ENCODE data around the gene CHGA.

CHGA gene

GRCh38 chr14:92930737-92931602, 8.0 kb downstream of the CHGA start:
- no peak for DNase-seq

GRCh38 chr14:92931681-92932447, 8.9 kb downstream of the CHGA start:
- DNase-seq: no peak

- no peak for DNase-seq
These were observed 9.8 kb downstream of the CHGA start for GRCh38 chr14:92932448-92933395.

DNA sequence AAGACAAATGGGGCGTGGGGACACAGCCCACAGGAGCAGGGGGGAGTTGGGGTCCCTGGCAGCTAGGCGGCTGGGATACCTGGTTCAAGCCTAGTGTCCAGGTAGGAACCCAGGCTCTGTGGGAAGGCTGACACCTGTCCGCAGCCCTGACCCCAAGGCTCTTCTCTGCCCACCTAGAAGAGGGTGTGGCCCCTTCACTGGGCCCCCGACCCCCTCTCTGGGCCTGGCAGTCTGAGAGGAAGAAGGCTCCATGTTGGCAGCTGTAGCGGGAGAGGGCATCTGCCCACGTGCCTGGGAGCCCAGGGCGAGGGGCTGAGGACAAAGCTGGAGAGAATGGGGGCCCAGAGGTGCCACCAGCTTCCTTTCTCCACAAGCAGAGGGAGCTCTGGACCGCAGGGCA, 10.5 kb downstream of the CHGA start:
- DNase-seq: no peak

DNA sequence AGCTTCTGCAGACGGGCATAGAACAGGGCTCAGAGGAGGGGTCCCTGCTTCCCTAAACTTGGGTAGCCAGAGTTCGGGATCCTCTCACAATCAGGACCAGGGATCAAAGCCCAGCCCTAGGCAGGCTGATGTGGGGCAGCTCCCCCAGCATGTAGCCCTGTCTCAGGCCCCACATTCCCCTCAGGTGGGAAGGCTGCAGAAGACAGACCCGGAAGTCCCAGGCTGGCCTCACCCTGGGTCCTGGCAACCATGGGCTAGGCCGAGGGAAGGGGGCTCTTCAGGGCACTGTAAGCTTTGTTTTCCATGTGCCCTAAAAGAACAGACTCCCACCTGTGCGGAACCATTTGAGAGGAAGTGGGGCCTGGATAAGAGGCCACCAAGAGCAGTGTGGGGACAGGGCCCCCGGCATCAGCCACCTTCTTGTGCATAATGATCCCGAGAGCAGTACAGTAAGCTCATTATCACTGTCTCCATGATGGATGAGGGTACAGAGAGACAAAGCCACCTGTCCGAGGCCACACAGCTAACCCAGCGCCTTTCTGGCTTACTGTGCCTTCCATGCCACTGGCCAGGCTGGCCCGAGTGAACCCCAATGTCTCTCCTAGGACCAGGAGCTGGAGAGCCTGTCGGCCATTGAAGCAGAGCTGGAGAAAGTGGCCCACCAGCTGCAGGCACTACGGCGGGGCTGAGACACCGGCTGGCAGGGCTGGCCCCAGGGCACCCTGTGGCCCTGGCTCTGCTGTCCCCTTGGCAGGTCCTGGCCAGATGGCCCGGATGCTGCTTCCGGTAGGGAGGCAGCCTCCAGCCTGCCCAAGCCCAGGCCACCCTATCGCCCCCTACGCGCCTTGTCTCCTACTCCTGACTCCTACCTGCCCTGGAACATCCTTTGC, 11.5 kb downstream of the CHGA start:
- DNase-seq: no peak

- no peak for DNase-seq
These were observed 12.5 kb downstream of the CHGA start for GRCh38 chr14:92935446-92935845.

DNA sequence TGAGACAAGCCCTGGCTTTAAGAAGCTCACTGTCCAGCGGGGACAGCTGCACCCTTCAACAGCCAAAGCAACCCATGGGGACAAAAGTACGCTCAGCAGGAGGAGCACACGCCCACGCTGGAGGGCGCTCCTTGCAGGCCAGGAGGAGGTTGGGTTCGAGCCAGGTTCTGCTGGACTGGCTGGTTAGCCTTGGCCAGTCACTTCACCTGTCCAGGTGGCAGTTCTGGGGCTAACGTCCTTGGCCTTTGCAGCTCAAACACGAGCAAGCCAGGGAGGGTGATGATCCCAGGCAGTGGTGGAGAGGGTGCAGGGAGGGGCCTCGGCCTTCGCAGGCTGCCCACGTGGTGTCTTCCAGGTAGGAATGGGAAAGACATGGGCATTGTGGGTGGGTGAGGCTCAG, 13.1 kb downstream of the CHGA start:
- DNase-seq: no peak

DNA sequence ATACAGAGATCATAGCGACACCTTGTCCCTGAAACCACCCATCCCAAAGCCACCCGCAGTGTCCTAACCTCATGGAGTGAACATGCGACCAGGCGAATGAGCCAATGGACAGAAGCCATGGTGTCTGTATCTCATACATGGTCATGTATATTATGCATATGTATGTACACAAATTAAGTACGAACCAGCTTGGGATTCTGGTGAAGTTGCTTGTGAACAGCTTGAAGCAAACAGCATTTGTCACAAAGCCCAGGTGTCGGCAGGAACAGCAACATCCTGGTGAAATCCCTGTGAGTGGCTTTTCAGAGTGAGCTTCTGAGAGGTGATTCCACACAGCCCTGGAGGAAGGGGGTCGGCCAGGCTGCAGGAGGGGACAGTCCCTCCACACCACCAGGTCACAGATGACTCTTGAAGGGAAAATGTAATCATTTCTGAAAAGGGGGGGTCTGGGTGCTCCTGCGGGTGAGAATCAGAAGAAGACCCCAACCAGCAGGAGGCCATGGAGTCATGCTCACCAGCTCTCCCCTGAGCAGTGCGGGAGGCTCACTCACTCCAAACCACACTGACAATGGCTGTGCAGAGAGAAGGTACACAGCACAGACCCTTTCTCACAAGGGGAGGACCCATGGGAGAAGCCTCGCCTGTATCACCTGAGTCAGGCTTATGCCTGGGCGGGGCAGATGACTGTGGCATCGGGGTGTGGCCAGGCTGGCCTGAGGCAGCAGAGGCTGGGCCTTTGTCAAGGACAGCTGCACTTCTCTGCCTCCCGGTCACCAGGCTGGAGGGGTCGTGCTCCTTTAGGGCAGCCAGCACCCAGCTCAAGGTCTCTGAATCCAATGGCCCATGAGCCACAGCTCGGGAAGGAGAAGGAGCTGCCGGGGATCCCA, 14.3 kb downstream of the CHGA start:
- DNase-seq: no peak

DNA sequence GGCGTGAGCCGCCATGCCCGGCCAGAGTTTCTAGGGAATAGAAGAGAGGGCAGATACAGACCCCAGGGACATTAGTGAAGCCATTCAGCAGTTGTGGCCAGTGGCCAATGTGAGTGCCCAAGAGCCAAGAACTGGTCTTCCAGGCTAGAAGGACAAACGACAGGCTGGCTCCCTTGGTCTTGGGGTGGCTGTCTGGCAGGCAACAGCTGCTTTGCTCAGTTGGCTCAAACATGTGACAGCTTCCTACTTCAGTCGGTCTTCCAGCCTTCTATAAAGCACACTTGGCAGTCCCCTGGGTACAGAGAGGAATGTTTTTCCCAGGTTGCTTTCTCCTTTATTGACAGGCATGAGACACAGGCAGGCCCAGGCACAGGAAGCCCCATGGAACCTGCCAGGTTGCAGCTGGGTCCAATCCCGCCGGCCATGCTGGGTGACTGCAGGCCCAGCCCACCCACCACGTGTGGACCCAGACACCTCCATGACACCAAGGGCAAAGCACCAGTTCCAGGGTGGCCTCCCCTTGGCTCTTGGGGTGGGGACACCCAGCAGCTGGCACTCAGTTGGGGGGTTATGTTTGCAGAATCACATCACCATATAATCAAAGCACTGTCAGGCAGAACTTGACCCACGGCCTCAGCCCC, 15.4 kb downstream of the CHGA start:
- no peak for DNase-seq

GRCh38 chr14:92938890-92939671, 16.1 kb downstream of the CHGA start:
- no peak for DNase-seq

GRCh38 chr14:92939699-92940098, 16.7 kb downstream of the CHGA start:
- DNase-seq: no peak

- no peak for DNase-seq
These were observed 17.6 kb downstream of the CHGA start for GRCh38 chr14:92940543-92940942.

DNA sequence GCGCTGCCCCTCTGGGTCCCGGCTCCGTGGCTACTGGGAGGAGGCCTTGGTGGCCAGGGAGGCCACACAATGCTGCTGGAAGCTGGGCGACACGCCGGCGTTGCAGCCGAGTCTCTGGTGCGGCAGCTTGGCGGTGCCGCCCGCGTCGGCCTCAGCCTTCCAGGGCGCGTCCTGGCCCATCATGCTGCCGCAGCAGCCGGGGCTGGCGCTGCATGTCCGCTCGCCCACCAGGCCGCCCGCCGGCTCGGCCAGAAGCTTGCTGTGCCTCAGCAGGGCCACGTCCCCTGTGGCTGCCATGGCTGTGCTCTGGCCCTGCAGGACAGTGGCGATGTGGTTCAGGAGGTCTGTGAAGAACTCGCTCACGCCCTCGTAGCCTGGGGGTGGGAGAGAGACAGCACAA, 18.6 kb downstream of the CHGA start:
- no peak for DNase-seq

DNA sequence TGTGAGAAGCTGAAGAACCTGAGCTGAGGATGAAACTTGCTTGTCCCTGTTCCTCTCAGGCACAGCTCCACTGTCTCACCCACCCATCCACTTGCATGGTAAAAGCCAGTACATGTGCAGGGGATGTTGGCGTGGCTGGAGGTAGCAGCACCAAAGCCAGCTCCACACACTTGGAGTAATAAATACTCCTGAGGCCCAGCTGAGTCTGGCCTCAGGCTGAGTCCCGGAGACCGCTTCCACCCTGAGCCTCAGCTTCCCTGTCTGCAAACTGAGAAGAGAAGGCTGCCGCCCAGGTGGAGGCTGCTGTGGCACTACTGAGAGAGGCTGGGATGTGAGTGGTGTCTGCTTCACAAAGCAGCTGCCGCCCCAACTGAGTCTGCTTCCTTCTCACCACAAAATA, 19.2 kb downstream of the CHGA start:
- DNase-seq: no peak

DNA sequence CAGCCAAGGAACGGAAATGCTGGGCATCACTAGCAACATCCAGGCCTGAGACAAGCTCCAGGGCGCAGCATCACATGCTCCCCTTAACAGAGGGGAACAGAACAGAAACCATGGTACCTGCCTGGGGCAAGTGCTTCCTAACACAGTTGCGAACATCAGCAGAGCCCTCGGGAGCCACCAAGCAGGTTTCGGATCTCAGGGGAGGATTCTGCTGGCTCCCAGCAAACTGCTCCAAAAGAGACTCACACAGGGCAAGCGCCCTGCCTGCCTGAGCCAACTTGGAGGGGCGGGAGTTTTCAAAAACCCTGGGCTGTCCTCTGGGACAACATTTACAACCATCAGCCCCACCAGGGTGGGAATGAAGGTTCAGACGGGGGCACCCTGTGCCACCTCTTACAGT, 19.6 kb downstream of the CHGA start:
- no peak for DNase-seq

GRCh38 chr14:92942976-92943710, 20.2 kb downstream of the CHGA start:
- no peak for DNase-seq

DNA sequence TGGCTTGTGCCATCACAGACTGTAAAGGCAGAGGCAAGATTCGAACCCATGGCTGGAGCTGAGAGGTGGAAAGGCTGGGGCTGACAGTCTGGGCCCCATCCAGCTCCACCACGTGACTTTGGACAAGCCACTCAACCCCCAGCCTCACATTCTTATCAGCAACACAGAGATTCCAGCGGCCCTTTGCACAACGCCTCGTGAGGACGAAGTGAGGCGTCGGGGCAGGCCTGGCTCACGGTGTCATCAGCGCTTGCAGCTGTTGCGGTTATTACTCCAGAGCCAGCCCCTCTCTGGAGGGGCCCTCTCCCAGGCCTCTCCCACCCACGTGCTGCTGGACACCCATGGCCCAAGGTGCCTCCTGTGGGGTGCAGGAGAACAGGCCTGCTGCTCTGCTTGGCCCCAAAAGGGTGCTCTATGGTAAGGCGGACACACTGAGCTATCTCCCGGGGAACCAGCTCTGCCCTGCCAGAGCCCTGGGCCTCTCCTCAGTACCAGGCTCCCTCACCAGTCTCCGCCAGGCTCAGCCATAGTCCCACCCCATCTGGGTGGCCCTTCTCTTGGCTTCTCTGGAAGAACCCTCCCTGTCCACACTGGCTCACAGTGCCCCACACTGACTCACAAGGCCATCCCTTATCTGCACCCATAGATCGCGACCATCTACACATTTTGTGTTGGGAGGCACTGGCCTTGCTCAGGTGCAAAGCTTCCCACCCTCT, 21.1 kb downstream of the CHGA start:
- DNase-seq: no peak

DNA sequence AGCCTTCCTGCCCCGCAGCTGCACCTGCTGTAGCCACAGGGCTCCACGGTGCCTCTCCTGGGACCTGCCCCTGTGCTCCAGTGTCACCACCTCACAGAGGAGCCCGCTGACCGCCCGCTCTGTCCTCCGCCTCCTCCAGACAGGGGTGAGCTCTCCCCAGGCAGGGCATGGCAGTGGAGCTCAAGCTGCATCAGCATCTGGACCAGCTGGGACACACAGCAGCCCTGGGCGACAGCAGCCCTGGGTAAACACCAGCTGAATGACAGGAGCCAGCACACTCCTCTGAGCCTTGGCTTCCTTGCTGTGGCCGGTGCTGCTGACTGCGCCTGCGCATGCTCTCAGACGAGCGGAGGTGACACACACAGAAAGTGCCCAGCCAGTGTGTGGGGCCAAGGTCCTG, 22.0 kb downstream of the CHGA start:
- no peak for DNase-seq
